ENCODE measurements around the gene MTSS2. TPM values are rescaled to one million over a fixed set of nuclear protein-coding genes. Genes with fewer than 3 reads are reported as not detected.
A peak's percentile ranks its signal among the peaks of the same experiment; 100 is the strongest.

Gene MTSS2
- total RNA-seq, 1 donor from 2014 or later = 60.8 TPM

DNA sequence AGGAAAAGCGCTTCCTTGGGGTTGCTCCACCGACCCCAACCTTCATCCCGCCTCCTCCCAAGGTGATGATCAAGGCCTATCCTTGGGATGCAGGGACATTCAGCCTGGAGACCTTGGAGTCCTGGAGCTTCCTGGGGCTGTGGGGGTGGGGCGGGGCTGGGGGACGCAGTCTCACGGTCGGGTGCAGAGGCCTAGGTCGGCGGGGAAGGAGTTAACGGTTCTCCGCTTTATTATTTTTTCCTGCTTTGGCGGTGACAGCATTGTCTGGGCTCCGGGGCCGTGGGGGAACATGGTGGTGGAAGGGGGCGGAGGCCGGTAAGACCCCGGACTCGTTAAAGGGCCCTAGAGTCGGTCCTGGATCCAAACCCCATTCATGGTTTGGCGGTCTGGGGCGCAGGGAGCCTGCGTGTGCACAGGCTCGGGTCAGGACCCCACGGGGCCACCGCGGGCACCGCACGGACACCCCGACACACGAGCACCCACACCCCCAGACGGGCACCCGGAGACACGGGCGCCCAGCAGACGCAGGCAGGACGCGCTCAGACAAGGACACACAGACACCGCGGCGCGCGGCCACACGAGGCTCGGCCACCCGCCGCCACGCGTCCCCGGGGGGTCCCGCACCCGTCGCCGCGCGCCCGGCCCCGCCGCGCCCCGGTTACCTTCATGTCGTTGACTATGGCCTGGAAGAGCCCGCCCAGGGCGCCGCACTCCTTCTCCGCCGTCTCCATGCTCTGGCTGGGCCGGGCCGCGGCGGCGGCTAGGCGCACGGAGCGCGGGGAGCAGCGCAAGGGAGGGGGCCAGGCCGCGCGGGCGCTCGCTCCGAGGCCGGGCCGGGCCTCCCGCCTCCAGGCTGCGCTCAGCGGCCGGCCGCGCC, 554 bp downstream of the MTSS2 start:
- DNase-seq (no peak), ATAC-seq (peak; percentile 0 to 6)
- TF ChIP-seq, protein P1, sequence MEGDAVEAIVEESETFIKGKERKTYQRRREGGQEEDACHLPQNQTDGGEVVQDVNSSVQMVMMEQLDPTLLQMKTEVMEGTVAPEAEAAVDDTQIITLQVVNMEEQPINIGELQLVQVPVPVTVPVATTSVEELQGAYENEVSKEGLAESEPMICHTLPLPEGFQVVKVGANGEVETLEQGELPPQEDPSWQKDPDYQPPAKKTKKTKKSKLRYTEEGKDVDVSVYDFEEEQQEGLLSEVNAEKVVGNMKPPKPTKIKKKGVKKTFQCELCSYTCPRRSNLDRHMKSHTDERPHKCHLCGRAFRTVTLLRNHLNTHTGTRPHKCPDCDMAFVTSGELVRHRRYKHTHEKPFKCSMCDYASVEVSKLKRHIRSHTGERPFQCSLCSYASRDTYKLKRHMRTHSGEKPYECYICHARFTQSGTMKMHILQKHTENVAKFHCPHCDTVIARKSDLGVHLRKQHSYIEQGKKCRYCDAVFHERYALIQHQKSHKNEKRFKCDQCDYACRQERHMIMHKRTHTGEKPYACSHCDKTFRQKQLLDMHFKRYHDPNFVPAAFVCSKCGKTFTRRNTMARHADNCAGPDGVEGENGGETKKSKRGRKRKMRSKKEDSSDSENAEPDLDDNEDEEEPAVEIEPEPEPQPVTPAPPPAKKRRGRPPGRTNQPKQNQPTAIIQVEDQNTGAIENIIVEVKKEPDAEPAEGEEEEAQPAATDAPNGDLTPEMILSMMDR (IDR thresholded peaks at IDR 0.05) = no peak
- H3K4me3 ChIP-seq = peak overlapping the region; percentile 73
- H3K36me3 ChIP-seq = peaks cover 5% of the 10 kb centered on the region
- H3K4me1 ChIP-seq = peaks cover 88% of the 10 kb centered on the region
- H3K27ac ChIP-seq = peak overlapping the region; percentile 73
- H3K27me3 ChIP-seq (ENCODE audit: low read depth) = no peaks in the 10 kb centered on the region
- no peaks in the 10 kb centered on the region for H3K9me3 ChIP-seq
- intact Hi-C loops (cut with DNase I) = no loop called here

DNA sequence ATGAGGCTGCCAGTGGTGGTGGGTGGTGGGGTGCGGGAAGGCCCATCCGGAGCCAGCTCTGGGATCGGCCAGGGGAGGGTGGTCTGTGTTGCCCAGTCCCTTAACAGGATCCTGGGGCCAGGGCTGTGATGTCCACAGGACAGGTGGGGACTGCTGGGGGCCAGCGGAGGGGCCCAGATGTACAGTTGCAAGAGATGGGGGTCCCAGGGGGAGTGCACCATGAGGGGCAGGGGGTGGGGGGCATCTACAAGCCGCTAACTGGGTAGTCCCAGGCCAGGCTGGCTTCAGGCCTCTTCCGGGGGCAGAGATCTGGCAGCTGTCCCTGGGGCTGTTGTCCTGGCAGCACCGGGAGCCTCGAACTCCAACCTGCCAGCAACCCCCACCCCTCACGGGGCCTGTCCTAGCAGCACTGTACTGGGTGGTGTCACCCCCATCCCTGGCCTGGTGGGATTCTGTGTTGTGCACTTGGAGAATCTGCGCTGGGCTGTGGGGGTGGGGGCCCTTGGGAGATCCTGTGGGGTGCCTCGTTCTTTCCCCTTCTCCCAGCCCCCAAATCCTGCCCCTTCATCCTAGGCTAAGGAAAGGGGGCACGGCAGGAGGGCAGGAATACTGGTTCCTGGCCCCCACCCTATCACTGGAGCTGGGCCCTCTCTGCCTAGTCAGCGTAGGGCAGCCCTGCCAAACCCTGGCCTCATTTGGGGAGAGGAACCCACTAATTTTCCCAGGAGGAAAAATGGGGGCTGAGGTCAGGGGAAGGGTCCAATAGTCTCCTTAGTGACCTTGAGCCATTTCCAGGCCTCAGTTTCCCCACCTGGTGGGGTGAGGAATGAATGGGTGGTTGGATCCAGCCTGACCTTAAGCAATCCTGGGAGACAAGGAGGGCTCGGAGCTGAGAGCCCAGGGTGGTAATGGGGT, 1.4 kb downstream of the MTSS2 start:
- peak overlapping the region; percentile 73 for H3K4me3 ChIP-seq
- intact Hi-C loops (cut with DNase I) = no loop called here
- TF ChIP-seq, protein P1 (IDR thresholded peaks at IDR 0.05) = no peak
- peaks cover 11% of the 10 kb centered on the region for H3K36me3 ChIP-seq
- H3K4me1 ChIP-seq = peaks cover 80% of the 10 kb centered on the region
- DNase-seq = no peak
- no peak for ATAC-seq
- peak overlapping the region; percentile 73 for H3K27ac ChIP-seq
- H3K9me3 ChIP-seq = no peaks in the 10 kb centered on the region
- H3K27me3 ChIP-seq (ENCODE audit: low read depth) = no peaks in the 10 kb centered on the region

- no peaks in the 10 kb centered on the region for H3K27me3 ChIP-seq (ENCODE audit: low read depth)
- H3K27ac ChIP-seq = peak overlapping the region; percentile 24
- no peak for ATAC-seq
- peaks cover 21% of the 10 kb centered on the region for H3K36me3 ChIP-seq
- intact Hi-C loops (cut with DNase I) = no loop called here
- TF ChIP-seq, protein P1 (IDR thresholded peaks at IDR 0.05) = no peak
- H3K4me3 ChIP-seq = peak overlapping the region; percentile 73
- no peak for DNase-seq
- no peaks in the 10 kb centered on the region for H3K9me3 ChIP-seq
- peaks cover 69% of the 10 kb centered on the region for H3K4me1 ChIP-seq
These were observed 2.5 kb downstream of the MTSS2 start for GRCh38 chr16:70683146-70683944.

- Histone ChIP-seq H3K4me1 (peaks cover 61% of the 10 kb centered on the region), H3K9me3 (no peaks in the 10 kb centered on the region), H3K27ac (peak overlapping the region; percentile 24), H3K27me3 (ENCODE audit: low read depth) (no peaks in the 10 kb centered on the region), H3K4me3 (no peak overlapping the region), H3K36me3 (peaks cover 30% of the 10 kb centered on the region)
- intact Hi-C loops (cut with DNase I) = no loop called here
- ATAC-seq (no peak), DNase-seq (no peak)
- TF ChIP-seq, protein P1 (IDR thresholded peaks at IDR 0.05) = no peak
These were observed 3.4 kb downstream of the MTSS2 start for GRCh38 chr16:70682239-70683145.
